HG02943 (cell line): ENCODE results near the gene PCSK6.
"Not testable (repeated sequence)": the region's sequence is repeated elsewhere in the genome, so short reads cannot be mapped to it uniquely, and the experiment has no call there.

ENCODE experiments used
- ATAC-seq: cut with Tn5 transposase; IDR thresholded peaks from one replicate; pipeline ENCODE4 v1.9.1; 2021; ENCODE audit warnings: mild to moderate bottlenecking, low read depth, moderate library complexity; ENCODE audit not compliant: unreplicated experiment

Gene PCSK6

DNA sequence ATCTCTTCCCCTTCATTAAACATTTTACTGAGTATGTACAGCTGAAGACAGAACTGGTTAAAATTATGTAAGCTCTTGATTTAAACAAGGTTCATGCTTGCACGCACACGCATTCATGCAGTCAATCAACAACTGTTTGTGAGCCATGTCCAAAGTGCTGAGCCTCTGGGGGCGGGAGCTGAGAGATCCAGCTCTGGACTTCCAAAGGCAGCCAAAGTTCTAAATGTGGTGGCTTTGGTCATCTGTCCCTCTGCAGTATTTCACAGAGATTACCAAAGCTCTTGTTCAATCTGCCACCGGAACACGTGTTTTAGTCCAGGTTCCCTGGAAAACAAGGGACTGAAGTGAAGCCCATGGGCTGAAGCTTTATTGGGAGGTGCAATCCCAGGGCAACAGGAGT lies 142.1 kb downstream of the PCSK6 start:
- no peak for ATAC-seq

DNA sequence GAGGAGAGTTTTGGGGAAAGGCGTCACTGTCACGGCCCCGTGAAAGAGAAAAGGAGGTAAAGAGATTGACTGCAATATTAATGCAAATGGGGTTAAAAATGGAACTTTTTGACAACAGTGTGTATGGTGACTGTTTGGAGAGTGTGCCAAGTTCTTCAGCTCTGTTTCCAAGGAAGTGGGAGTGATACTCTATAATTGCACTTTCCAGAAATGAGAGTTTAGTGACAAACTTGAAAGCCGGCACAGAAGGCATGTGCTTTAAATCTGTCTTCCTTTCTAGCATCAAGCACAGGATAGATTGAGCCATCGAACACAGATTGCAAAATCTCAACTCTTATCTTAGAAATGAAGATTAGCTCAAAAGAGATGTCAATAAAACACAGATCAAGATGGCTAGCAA lies 142.6 kb downstream of the PCSK6 start:
- no peak for ATAC-seq

DNA sequence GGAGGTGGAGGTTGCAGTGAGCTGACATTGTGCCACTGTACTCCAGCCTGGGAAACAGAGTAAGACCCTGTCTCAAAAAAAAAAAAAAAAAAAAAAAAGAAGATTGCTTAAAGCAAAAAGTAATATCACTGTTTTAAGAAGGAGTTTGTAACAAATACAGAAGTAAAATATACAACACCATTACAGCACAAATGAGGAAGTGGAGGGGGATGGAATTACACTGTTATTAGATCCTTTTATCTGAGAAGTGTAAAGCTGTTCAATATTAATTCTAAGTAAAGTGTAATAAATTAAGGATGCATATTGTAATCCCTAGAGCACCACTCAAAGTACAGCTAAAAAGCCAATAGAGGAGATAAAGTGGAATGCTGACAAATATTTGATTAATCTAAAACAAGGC lies 147.5 kb downstream of the PCSK6 start:
- ATAC-seq = no peak

DNA sequence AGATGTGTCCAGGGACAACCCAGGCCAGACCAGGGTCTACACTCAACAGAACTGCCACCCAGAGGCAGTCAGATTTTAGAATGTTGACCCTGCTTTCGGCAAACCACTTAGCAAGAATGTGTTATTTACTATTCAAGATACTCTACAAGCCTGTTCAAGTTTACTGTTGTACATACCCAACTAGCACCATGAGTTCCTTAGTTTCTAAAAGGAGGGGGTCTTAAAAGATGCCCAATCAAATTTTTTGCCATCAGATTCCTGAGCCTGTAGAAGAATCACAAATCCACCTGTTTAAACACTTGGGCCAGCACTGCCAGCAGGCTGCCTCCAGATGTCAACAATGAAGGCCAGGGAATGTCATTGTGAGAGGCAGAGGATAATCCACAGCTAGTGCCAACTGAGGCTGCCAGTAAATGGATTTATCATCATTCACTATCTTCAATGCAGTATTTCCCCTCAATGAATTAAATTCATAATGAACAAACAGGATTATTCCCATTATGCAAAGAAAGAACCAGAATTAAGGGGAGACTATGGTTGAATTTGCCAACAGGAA lies 150.9 kb downstream of the PCSK6 start:
- no peak for ATAC-seq

DNA sequence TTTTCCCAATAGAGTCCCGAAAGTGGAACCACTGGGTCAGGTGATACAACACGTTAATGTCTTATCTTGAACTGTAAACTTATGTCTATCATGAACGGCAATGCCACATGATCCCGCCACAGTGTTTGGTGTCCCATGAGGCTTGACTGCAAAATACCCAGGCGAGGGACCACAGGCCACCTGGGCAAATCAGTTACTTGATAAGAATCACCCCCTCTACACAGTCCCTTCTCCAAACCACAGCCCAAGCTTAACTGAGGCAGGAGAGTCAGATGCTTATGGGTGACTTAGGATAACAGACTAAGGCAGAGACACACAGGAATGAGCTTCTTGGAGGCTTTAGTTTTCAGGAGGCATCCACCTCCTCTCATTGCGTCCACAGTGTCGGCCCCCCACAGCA lies 151.5 kb downstream of the PCSK6 start:
- no peak for ATAC-seq

DNA sequence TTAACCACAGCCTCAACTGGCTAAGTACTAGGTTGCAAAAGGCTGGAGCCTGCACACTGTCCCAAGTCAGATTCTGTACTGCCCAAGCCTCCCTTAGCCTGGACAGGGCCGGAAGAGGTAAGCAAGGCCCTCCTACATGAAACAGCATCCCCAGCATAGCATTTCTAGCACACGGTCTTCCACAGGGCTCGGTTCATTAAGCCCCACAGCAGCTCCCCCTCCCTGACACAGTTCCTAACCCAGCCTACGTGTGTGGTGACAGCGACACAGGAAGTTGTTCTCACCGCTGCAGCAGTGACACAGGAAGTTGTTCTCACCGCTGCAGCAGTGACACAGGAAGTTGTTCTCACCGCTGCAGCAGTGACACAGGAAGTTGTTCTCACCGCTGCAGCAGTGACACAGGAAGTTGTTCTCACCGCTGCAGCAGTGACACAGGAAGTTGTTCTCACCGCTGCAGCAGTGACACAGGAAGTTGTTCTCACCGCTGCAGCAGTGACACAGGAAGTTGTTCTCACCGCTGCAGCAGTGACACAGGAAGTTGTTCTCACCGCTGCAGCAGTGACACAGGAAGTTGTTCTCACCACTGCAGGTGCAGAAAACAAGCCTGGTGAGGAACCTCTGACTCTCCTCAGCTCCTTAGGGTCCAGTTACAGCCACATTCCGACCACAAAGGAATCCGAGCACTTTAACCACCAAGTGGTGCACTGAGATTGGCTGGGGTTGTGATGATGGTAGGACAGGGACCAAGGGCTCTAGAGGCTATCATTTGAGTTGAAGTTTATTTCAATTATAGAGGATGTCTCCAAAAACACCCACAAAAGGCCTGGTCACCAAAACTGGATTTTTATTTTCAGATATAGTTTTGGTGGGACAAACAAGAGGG lies 155.4 kb downstream of the PCSK6 start:
- ATAC-seq = not testable (repeated sequence)

DNA sequence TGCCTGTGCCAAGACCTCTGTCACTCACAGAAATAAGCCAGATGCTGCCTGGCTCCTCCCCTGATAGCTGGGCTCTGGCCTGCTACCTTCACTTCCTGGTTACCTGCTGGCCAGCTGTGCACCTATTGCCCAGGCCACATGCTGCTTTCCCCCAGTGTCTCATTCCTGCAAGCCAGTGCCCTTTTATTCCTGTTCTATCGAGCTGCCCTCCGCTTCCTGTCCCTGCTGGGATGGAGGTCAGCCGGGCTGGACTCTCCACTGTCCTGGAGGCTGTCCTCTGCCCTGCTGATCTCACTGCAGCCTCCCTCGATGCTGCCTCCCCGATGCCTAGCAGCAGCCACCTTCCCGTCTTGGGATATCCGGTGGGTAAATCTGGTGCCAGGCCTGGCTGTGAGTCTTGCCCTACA lies 157.4 kb downstream of the PCSK6 start:
- ATAC-seq = no peak

DNA sequence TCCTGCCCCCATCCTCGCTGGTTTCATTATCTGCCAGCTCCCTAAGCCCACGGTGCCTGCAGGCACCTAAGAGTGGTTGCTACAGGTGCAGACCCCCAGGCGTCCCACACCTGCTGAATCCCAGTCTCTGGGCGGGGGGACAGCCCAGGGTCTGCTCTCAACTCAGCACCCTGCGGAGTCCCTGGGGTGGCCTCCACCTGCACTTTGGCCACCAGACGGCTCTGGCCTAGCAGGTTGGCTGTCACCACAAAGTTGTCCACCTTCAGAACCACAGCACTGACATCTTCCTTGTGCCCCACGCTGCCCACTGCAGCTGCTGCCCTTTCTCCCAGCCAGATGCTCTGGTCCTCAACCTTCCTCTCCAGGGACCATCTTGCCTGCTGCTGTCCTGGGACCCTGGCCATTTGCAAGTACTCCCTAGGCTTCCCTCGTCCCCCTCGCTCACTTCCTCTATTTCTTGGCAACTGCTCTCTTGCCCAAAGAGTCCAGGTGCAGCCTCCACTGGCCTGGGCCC lies 159.6 kb downstream of the PCSK6 start:
- ATAC-seq = no peak

DNA sequence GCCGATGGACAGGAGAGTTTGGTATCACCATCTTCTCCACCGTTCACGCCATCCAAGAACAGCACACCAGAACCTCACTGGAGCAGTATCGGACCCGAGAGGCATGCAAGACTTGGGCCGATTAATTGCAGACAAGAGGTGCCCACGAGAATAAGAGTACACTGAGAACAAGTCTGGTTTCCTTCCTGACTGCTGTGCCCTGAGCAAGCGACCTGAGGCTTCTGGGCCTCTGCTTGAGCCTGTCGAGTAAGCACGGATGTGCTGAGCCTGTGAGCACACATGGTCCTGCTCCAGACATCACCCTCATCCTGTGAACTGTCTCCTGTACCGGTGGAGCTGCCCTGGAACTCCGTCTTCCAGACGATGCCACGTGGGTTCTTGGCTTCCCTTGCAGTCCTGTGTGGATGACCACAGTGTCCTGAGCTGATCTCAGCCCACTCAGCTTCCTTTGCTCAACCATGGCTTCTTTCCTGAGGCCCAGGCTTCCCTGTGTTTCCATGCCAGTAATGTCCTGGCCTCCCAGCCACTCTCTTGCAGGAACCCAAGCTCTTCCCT lies 160.1 kb downstream of the PCSK6 start:
- ATAC-seq = no peak

DNA sequence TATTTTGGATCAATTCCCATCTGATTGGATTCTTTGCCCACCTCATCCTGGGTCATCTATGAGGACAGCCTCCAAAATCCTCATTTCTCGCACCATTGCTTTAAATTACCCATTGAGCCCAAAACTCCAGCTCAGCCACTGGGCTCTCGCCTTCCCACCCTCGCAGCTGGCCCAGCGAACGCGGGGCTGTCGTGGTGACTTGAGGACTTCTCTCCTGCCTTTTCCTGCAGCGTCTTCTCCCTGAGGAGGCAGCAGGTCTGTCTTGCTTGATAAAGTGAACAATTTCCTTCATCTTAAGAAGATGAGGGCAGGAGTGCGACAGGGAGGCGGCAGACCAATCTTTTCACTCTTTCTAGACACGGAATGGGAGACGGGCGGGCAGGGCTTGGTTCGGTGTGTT lies 161.5 kb downstream of the PCSK6 start:
- no peak for ATAC-seq

DNA sequence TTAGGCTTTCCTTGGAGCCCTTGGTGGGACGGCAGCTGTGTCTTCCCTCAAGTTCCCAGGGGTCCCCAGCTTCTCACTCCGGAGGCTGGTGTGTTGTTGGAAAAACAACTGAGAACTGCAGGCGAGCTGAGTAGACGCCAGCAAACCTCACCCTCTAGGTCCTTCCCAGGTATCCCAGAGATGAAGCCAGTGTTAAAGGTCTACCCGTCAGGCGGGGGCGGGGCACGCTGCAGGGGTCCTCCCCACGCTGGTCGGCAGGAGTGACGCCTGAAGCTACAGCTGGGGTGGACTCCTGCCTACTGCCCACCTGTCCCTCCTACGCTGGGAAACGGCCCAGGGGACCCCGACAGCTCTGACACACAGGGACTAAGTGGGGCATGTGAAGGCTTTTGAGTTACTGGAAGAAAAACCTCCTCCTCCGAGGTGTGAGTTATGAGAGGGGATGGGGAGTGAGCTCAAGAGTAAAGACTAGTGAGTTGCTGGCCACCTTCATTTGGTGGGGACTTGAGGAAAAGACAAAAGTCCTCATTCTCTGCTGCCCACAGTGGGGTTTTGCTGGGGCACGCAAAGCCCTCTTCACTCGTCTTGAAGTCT lies 162.3 kb downstream of the PCSK6 start:
- ATAC-seq = no peak

DNA sequence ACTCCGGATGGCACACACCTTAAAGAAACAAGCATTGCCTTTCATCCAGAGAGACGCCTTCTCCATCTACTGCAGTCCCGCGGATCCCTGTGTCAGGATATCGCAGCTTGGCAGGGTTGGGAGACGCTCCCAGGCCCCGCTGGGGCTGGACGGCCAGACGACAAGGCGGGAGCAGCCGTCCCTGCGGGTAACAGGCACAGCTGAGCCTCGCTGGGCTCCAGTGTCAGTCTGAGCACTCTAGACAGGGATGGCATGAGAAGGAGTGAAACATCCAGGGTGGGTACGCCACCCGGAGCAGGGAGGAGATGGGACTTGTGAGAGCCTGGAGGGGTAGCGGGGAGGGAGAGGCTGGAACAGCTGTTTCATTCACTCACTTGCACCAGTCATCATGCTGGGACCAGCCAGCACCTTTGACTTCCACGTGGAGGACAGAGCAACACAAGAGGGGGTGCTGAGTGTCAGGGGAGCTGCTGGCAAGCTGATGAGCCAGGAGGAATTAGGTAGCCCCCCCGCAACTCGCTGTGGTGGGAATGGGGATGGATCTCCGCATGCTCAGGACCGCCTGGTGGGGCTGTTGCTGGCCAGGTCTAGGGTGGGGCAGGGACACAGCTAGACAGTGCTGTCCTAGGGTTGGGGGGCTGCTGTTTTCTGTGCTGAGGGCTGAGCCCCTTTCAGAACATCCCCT lies 162.9 kb downstream of the PCSK6 start:
- no peak for ATAC-seq

DNA sequence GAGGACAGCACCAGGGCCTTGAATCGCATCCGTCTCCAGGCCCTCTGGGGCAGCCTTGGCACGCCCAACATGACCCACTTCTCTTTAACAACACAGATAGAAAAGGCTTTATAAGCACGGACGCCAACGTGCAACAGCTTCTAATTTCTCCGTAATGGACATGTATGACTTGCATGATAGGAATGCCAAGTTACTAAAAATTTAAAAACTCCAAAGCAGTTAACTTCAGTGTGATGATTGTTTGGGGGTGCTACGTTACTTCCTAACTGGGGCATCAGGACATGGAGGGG lies 163.5 kb downstream of the PCSK6 start:
- no peak for ATAC-seq

DNA sequence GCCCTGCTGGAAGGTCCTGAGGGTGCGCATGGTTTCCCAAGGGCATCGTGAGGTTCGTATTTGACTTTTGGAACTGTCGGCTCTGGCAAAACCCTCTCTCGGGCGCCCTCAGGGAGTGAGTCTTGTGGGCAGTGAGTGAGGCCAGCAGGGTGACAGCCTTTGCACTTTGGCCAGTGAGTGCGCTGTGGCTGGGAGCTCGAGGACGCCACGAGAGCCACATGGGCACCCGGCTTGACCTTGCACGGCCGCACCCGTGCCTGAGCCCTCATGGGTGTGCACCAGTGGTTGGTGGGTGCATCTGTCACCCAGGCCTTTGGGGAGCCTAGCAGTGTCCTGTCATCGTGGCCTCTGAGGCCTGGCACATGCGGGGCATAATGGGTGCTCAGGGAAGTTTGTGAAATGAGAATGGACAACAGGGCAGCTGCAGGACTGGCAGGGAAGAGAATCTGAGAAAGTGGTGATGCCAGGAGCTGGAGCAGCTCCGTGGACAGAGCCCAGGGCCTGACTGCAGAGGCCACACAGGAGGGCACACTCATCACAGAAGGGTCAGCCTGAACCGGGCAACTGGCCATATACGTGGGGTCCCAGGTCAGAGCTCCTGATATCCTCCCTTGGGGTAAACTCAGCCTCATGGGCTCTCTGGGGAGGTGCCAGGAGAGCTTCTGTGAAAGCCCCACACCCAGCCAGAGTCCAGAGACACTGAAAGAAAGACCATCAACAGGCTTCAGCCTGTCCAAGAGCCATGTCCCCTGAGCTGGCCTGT lies 164.1 kb downstream of the PCSK6 start:
- no peak for ATAC-seq

DNA sequence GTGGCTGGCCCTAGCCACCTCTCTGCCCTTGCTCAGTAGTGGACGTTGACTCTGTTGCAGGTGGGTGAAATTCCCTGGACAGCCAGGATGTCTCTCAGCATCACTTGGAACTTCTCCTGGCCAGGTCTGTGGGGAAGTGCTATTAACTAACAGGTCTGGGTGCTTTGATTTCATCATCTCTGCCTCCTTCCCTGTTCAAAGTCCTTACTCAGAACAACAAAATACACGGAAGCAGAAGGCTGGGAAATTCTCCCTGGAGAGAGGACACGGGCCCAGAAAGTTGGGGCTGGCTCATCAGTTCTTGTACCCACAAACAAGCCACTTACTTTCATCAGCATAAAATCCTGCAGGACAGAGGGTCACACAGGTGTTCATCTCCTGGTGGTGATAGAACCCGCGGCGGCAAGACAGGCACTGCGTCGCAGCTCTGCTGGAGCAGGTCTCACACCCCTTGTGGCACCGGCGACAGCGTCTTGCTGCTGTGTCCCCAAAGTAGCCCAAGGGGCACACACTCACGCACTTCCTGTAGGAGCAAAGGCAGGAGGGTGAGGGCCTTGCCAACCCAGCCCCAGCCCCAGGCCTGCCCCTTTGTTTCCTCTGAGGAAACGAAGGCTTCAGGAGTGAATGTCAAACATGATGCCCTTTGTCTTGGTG lies 164.9 kb downstream of the PCSK6 start:
- no peak for ATAC-seq

DNA sequence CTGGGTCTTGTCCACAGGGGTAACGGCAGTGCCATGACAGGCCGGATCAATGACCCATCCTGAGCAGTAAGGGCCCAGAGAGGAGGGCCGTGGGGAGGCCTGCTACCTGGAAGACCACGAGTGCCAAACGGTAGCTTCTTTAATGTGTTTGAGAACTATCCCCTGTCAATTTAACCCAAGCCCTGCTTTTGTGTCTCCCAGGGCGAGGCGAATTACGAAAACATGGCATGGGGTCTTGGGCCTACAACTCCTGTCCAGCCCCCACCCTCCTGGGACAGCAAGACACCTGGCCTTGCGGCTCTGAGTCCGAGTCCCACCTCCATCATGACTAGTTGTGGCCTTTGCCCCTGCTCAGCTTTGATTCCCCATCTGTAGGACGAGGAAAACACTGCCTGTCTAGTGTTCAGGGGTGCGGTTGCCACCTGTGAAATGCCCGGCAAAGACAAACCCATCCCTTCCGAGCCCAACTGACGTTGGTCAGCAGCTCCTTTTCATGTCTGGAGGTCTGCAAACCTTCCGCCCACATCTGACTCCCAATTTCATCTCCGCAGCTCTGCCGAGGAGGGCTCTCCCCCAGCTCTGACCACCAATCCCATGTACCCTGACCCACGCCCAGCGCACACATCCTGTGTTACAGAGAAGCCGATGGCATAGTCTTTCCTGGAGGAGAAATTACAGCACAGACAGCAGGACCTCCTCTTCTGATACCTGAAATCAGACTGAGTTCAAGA lies 165.5 kb downstream of the PCSK6 start:
- no peak for ATAC-seq

DNA sequence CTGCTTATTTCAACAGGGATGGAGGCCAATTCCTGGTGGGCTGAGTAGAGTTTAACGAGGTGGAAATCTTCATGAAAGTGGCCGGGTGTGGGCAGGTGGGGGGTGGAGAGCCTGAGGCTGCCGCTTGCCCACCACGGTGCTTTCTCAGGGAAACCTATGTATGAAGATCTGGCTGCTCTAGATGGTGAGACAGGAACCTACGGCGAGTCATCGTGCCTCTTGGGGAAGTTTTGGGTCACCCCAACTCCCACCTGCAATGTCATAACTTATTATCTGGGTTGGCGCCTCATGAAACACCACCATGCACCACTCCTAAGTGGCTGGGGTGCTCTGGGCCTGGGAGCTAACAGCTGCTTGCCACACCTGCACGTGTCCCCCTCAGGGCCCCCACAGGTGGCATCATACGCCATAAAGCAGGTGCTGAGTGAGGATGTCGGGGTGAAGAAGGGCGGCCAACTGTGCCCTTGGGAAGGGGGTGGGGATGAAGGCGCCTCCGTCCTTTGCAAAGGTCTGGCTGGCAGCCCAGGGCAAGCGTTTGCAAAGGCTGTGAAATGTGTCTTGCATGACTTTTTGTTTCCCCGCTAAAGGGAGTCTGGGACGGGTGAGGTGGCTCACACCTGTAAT lies 166.5 kb downstream of the PCSK6 start:
- ATAC-seq = no peak

DNA sequence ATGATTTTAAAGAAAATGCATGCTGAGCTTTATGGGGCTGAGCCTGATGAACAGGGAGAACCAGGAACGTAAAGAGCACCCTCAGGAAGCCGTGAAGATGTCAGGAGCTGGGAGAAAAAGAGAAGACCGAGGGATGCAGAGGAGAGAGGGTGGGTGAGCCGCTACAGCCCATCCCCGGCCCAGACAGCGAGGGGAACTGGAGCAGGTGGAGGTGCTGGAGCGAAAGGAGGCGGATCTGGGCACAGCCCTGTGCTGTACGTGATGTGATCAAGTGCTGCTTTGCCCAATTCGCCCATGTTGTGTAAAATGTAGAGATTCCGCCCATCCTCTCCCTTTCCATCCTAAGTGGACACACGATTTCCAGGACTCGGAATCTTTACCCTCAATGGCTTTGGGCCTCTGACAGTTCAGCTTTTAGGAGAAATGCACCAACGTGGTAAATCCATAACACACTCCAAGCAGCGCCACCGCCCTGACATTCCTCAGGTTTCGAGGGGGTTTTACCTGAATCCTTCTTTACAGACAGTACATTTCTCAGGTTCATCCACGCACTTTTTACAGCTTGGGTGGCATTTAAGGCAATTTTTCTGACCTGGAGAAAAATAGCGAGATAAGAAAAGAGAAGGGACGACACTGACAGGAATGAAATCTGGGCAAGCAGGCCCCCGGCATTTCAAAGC lies 167.4 kb downstream of the PCSK6 start:
- no peak for ATAC-seq
